Measurements from ENCODE around the gene PGLYRP3.

GRCh38 chr1:153253693-153254092 is 59.1 kb downstream of the PGLYRP3 start:
- TF ChIP-seq CTCF (IDR thresholded peaks at IDR 0.05) (no peak), POLR2A (IDR thresholded peaks at IDR 0.05) (no peak)
